ENCODE results near the gene ARHGAP8. TPM values are rescaled to one million over a fixed set of nuclear protein-coding genes. Genes with fewer than 3 reads are reported as not detected.

Gene ARHGAP8
- total and polyA plus RNA-seq, 2 donors (not counting 1 experiment from before 2014, with no cell fraction given): 0.07 to 0.17 TPM

DNA sequence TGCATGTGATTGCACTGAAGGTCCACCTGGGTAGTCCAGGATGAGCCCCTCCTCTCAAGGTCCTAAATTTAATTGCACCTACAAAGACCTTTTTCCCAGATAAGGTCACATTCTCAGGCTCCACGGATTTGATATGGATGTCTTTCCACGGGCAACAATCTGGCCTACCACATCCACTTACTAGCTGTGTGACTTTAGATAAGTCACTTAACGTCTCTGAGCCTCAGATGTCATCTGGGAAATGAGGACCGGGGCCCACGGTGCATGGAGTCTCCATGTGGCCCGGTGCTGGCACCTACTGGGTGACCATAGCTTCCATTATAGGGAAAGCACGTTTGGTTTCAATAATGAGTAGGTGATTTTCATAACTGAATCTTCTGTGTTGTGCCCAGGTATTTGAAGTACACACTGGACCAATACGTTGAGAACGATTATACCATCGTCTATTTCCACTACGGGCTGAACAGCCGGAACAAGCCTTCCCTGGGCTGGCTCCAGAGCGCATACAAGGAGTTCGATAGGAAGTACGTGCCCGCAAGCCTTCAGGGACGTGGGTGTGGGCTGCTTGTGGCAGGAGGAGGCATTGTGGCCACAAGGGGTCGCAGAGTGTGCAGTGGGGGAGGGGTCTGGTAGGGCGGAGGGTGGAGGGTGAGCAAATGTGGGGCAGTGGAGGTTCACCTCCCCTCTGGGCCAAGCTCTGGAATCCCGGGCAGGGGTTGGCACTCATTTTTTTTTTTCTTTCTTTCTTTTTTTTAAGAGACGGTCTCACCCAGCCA lies 55.7 kb downstream of the ARHGAP8 start:
- no peak overlapping the region for H3K9ac ChIP-seq (ENCODE audit: insufficient read depth, low read length)
- peak in 1 of 2 donors; percentile 8 for DNase-seq (ENCODE audit: low read depth in 2 of 2)

DNA sequence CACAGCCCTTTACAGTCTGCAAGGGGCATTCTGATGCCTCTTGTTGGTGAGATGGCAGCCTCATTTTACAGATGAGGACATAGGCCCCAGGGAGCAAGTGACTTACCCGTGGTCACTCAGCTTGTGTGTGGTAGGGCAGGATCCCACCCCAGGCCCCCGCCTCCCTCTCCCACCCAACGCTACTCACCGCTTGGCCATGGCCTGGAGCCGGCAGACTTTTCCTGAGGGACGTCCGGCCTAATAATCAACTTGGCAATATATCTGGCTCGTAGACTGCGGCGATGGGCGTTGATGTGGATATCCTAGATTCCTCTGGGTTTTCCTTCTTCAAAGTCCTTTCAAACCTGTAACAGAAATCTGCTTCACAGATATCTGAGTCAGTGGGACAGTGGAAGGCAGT lies 57.1 kb downstream of the ARHGAP8 start:
- H3K27me3 ChIP-seq (ENCODE audit: control insufficient read depth, insufficient read depth, low read length): no peaks in the 10 kb centered on the region
- H3K36me3 ChIP-seq (ENCODE audit: control insufficient read depth, insufficient read depth, low read length): no peaks in the 10 kb centered on the region
- H3K4me2 ChIP-seq (ENCODE audit: extremely low read depth, insufficient read depth, low read length): no peak overlapping the region
- no peak overlapping the region for H2AFZ ChIP-seq (ENCODE audit: low read length)
- H3K79me2 ChIP-seq (ENCODE audit: control insufficient read depth, insufficient read depth, low read length): no peaks in the 10 kb centered on the region
- no peak overlapping the region for H3K9ac ChIP-seq (ENCODE audit: insufficient read depth, low read length)
- no peak for DNase-seq (ENCODE audit: low read depth in 2 of 2)
- TF ChIP-seq, protein P1, sequence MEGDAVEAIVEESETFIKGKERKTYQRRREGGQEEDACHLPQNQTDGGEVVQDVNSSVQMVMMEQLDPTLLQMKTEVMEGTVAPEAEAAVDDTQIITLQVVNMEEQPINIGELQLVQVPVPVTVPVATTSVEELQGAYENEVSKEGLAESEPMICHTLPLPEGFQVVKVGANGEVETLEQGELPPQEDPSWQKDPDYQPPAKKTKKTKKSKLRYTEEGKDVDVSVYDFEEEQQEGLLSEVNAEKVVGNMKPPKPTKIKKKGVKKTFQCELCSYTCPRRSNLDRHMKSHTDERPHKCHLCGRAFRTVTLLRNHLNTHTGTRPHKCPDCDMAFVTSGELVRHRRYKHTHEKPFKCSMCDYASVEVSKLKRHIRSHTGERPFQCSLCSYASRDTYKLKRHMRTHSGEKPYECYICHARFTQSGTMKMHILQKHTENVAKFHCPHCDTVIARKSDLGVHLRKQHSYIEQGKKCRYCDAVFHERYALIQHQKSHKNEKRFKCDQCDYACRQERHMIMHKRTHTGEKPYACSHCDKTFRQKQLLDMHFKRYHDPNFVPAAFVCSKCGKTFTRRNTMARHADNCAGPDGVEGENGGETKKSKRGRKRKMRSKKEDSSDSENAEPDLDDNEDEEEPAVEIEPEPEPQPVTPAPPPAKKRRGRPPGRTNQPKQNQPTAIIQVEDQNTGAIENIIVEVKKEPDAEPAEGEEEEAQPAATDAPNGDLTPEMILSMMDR (conservative IDR thresholded peaks at IDR 0.05 in 1 of 2, IDR thresholded peaks at IDR 0.05 in 1 of 2; ENCODE audit: low read depth in 1 of 2, low read length in 2 of 2): no peak
- TF ChIP-seq EZH2 (IDR thresholded peaks at IDR 0.05; ENCODE audit: low read length, missing control alignments): no peak
- no peak overlapping the region for H3K4me3 ChIP-seq (replicated peaks in 1 of 4; ENCODE audit: control extremely low read depth in 1 of 4, insufficient read depth in 1 of 4, low read depth in 3 of 4, low read length in 4 of 4)
- no peak overlapping the region for H3K27ac ChIP-seq (ENCODE audit: insufficient read depth, low read length)
- H4K20me1 ChIP-seq (ENCODE audit: control insufficient read depth, extremely low read depth, insufficient read depth, low read length): no peaks in the 10 kb centered on the region
- no peaks in the 10 kb centered on the region for H3K4me1 ChIP-seq (ENCODE audit: control insufficient read depth, extremely low read depth, insufficient read depth, low read length)
- no peaks in the 10 kb centered on the region for H3K9me3 ChIP-seq (ENCODE audit: control insufficient read depth, insufficient read depth, low read depth, low read length)

More for the DNA sequence above, 55.7 kb downstream of the ARHGAP8 start:
- TF ChIP-seq, protein P1 (conservative IDR thresholded peaks at IDR 0.05 in 1 of 2, IDR thresholded peaks at IDR 0.05 in 1 of 2; ENCODE audit: low read depth in 1 of 2, low read length in 2 of 2): no peak
- TF ChIP-seq EZH2 (IDR thresholded peaks at IDR 0.05; ENCODE audit: low read length, missing control alignments): no peak
- H3K9me3 ChIP-seq (ENCODE audit: control insufficient read depth, insufficient read depth, low read depth, low read length): no peaks in the 10 kb centered on the region
- H3K27me3 ChIP-seq (ENCODE audit: control insufficient read depth, insufficient read depth, low read length): no peaks in the 10 kb centered on the region
- no peaks in the 10 kb centered on the region for H3K79me2 ChIP-seq (ENCODE audit: control insufficient read depth, insufficient read depth, low read length)
- no peaks in the 10 kb centered on the region for H4K20me1 ChIP-seq (ENCODE audit: control insufficient read depth, extremely low read depth, insufficient read depth, low read length)
- H3K4me1 ChIP-seq (ENCODE audit: control insufficient read depth, extremely low read depth, insufficient read depth, low read length): no peaks in the 10 kb centered on the region
- H3K4me3 ChIP-seq (replicated peaks in 1 of 4; ENCODE audit: control extremely low read depth in 1 of 4, insufficient read depth in 1 of 4, low read depth in 3 of 4, low read length in 4 of 4): no peak overlapping the region
- no peak overlapping the region for H3K4me2 ChIP-seq (ENCODE audit: extremely low read depth, insufficient read depth, low read length)
- no peak overlapping the region for H2AFZ ChIP-seq (ENCODE audit: low read length)
- H3K36me3 ChIP-seq (ENCODE audit: control insufficient read depth, insufficient read depth, low read length): no peaks in the 10 kb centered on the region
- H3K27ac ChIP-seq (ENCODE audit: insufficient read depth, low read length): no peak overlapping the region

DNA sequence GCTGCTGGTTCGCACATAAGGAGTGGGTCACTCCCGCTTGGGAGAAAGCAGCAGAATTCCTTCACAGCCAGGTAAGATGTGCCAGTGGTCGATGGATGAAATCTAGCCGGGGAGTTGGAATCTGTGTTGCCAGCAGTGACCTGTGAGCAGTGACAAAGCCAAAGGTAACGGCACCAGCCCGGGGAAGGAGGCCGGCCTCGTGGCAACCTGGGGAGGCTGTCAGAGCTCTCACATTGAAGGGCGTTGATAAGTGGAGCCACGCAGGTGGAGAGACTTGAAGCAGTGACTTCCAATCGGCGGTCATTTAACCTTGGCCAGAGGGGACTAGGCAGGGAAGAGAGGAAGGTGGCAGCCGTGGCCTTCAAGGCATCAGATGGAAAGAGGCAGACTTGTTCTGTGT lies 58.8 kb downstream of the ARHGAP8 start:
- H3K27me3 ChIP-seq (ENCODE audit: control insufficient read depth, insufficient read depth, low read length): no peaks in the 10 kb centered on the region
- H3K36me3 ChIP-seq (ENCODE audit: control insufficient read depth, insufficient read depth, low read length): no peaks in the 10 kb centered on the region
- no peak overlapping the region for H3K27ac ChIP-seq (ENCODE audit: insufficient read depth, low read length)
- no peaks in the 10 kb centered on the region for H3K79me2 ChIP-seq (ENCODE audit: control insufficient read depth, insufficient read depth, low read length)
- no peak overlapping the region for H2AFZ ChIP-seq (ENCODE audit: low read length)
- no peak overlapping the region for H3K4me3 ChIP-seq (replicated peaks in 1 of 4; ENCODE audit: control extremely low read depth in 1 of 4, insufficient read depth in 1 of 4, low read depth in 3 of 4, low read length in 4 of 4)
- no peaks in the 10 kb centered on the region for H3K4me1 ChIP-seq (ENCODE audit: control insufficient read depth, extremely low read depth, insufficient read depth, low read length)
- H3K4me2 ChIP-seq (ENCODE audit: extremely low read depth, insufficient read depth, low read length): no peak overlapping the region
- no peak for DNase-seq (ENCODE audit: low read depth in 2 of 2)
- no peak overlapping the region for H3K9ac ChIP-seq (ENCODE audit: insufficient read depth, low read length)
- no peaks in the 10 kb centered on the region for H4K20me1 ChIP-seq (ENCODE audit: control insufficient read depth, extremely low read depth, insufficient read depth, low read length)
- TF ChIP-seq, protein P1 (conservative IDR thresholded peaks at IDR 0.05 in 1 of 2, IDR thresholded peaks at IDR 0.05 in 1 of 2; ENCODE audit: low read depth in 1 of 2, low read length in 2 of 2): no peak
- no peak for TF ChIP-seq EZH2 (IDR thresholded peaks at IDR 0.05; ENCODE audit: low read length, missing control alignments)
- H3K9me3 ChIP-seq (ENCODE audit: control insufficient read depth, insufficient read depth, low read depth, low read length): no peaks in the 10 kb centered on the region
